Esophagus muscularis mucosa (tissue), 4 donors: Measurements from ENCODE around the gene SFT2D2.

ENCODE experiments used
- EP300 ChIP-seq: sonication (generic); formaldehyde crosslinking; IDR thresholded peaks from one replicate; pipeline ENCODE4 v1.6.1; 2017; ENCODE audit warnings: antibody characterized with exemption
- POLR2AphosphoS5 ChIP-seq, 2 donors: sonication (generic); formaldehyde crosslinking; IDR thresholded peaks; one replicate each; pipeline ENCODE4 v1.6.1; 2017; ENCODE audit warnings: antibody characterized with exemption in 2 of 2
- TF ChIP-seq, protein P1 (sequence below), 3 experiments: fragments of 200-600 bp in 2 of 3; fragments of 450-650 bp in 1 of 3; sonication (generic) in 2 of 3; IDR thresholded peaks; one replicate each; pipeline ENCODE4 v1.5.1; 2017 to 2019; ENCODE audit warnings: antibody characterized with exemption in 3 of 3, mild to moderate bottlenecking in 2 of 3, moderate library complexity in 1 of 3

DNA sequence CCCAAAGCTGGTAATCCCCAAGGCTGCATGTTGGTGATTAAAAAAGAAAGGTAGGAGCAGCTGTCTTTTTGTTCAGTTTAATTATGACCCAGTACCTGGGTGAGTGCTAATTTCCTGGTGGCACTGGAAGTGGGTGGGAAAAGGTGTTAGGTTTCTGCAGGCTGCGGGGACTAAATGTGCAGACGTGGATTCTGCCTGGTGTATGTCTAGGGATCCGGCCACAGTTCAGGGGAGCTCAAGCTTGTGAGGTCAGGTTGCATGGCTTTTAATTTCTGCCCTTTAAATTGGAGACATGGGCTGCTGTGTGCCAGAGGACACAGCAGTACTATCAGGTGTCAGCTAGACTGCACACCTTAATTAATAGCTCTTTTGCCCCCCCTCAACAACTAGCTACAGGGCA lies 34.6 kb downstream of the SFT2D2 start:
- TF ChIP-seq POLR2AphosphoS5 (IDR thresholded peaks at IDR 0.05) (no peak), EP300 (no peak)
- TF ChIP-seq, protein P1, sequence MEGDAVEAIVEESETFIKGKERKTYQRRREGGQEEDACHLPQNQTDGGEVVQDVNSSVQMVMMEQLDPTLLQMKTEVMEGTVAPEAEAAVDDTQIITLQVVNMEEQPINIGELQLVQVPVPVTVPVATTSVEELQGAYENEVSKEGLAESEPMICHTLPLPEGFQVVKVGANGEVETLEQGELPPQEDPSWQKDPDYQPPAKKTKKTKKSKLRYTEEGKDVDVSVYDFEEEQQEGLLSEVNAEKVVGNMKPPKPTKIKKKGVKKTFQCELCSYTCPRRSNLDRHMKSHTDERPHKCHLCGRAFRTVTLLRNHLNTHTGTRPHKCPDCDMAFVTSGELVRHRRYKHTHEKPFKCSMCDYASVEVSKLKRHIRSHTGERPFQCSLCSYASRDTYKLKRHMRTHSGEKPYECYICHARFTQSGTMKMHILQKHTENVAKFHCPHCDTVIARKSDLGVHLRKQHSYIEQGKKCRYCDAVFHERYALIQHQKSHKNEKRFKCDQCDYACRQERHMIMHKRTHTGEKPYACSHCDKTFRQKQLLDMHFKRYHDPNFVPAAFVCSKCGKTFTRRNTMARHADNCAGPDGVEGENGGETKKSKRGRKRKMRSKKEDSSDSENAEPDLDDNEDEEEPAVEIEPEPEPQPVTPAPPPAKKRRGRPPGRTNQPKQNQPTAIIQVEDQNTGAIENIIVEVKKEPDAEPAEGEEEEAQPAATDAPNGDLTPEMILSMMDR (IDR thresholded peaks at IDR 0.05) = no peak
